DOHH2 (cell line): Measurements from ENCODE around the gene SLCO3A1.

ENCODE experiments used
- H3F3A ChIP-seq: fragments of 200-600 bp; sonication (generic), shearing (Covaris generic); 2 replicates; pipeline ENCODE4 v1.6.0; 2016; ENCODE audit warnings: antibody characterized with exemption, mild to moderate bottlenecking; ENCODE audit not compliant: control insufficient read depth, insufficient read depth
- H3K27ac ChIP-seq: fragments of 200-600 bp; sonication (generic); 2 replicates; pipeline ENCODE4 v1.5.1; 2014; ENCODE audit warnings: low read depth, mild to moderate bottlenecking, low read length, moderate library complexity
- H3K27me3 ChIP-seq: fragments of 200-600 bp; sonication (generic); 2 replicates; pipeline ENCODE4 v1.6.1; 2014; ENCODE audit warnings: mild to moderate bottlenecking, low read length, mixed read lengths; ENCODE audit not compliant: control insufficient read depth
- H3K36me3 ChIP-seq: fragments of 200-600 bp; sonication (generic); 2 replicates; pipeline ENCODE4 v1.6.1; 2014; ENCODE audit warnings: mild to moderate bottlenecking, low read length, moderate library complexity, mixed read lengths; ENCODE audit not compliant: control insufficient read depth
- H3K4me1 ChIP-seq: fragments of 200-600 bp; sonication (generic); 2 replicates; pipeline ENCODE4 v1.6.1; 2014; ENCODE audit warnings: mild to moderate bottlenecking, low read length, mixed read lengths; ENCODE audit not compliant: control insufficient read depth
- H3K4me2 ChIP-seq: fragments of 200-600 bp; sonication (generic); 2 replicates; pipeline ENCODE4 v1.6.0; 2014; ENCODE audit warnings: mild to moderate bottlenecking, low read length, moderate library complexity
- H3K4me3 ChIP-seq: fragments of 200-600 bp; sonication (generic); 2 replicates; pipeline ENCODE4 v1.5.1; 2014; ENCODE audit warnings: mild to moderate bottlenecking, low read length, mixed read lengths
- H3K79me2 ChIP-seq: fragments of 200-600 bp; sonication (generic); 2 replicates; pipeline ENCODE4 v1.6.1; 2014; ENCODE audit warnings: mild to moderate bottlenecking, low read length, mixed read lengths; ENCODE audit not compliant: control insufficient read depth
- H3K9me2 ChIP-seq: fragments of 200-600 bp; sonication (generic); replicated peaks from 2 replicates; pipeline ENCODE4 v1.6.1; 2014; ENCODE audit warnings: mild to moderate bottlenecking, low read length, mixed read lengths; ENCODE audit not compliant: control insufficient read depth
- H3K9me3 ChIP-seq: fragments of 200-600 bp; sonication (generic); 2 replicates; pipeline ENCODE4 v1.6.1; 2014; ENCODE audit warnings: antibody characterized with exemption, low read length, mixed read lengths; ENCODE audit not compliant: control insufficient read depth, insufficient read depth
- H4K20me1 ChIP-seq: fragments of 200-600 bp; sonication (generic); 2 replicates; pipeline ENCODE4 v1.6.0; 2014; ENCODE audit warnings: low read depth, mild to moderate bottlenecking, antibody characterized with exemption, low read length, moderate library complexity; ENCODE audit not compliant: control insufficient read depth, insufficient read depth
- CTCF ChIP-seq: fragments of 200-600 bp; sonication (generic); IDR thresholded peaks from one replicate; pipeline ENCODE4 v1.5.1; 2014; ENCODE audit warnings: antibody characterized with exemption, mild to moderate bottlenecking, low read depth, low read length; ENCODE audit not compliant: poor library complexity, severe bottlenecking
- EZH2phosphoT487 ChIP-seq: fragments of 200-600 bp; sonication (generic); IDR thresholded peaks from 2 replicates; pipeline ENCODE4 v1.6.1; 2017; ENCODE audit warnings: borderline replicate concordance, mild to moderate bottlenecking, antibody characterized with exemption, low read length, moderate library complexity, mixed read lengths

The SLCO3A1 gene

GRCh38 chr15:92098869-92099268 is 245.4 kb downstream of the SLCO3A1 start:
- Histone ChIP-seq H3K9me3 (no peaks in the 10 kb centered on the region), H3K4me1 (peaks cover 19% of the 10 kb centered on the region)

GRCh38 chr15:92100301-92100700 is 246.8 kb downstream of the SLCO3A1 start:
- no peak overlapping the region for H3K27ac ChIP-seq
- TF ChIP-seq EZH2phosphoT487 (no peak), CTCF (no peak)
- no peaks in the 10 kb centered on the region for H3F3A ChIP-seq

More at GRCh38 chr15:92098869-92099268, 245.4 kb downstream of the SLCO3A1 start:
- Histone ChIP-seq H3K9me2 (no peaks in the 10 kb centered on the region), H3F3A (no peaks in the 10 kb centered on the region), H3K4me3 (no peak overlapping the region), H3K36me3 (no peaks in the 10 kb centered on the region), H3K27me3 (no peaks in the 10 kb centered on the region), H3K4me2 (no peak overlapping the region), H3K79me2 (no peaks in the 10 kb centered on the region), H3K27ac (no peak overlapping the region), H4K20me1 (no peaks in the 10 kb centered on the region)
- no peak for TF ChIP-seq EZH2phosphoT487
- TF ChIP-seq CTCF = no peak

GRCh38 chr15:92100751-92101150 is 247.2 kb downstream of the SLCO3A1 start:
- no peaks in the 10 kb centered on the region for H3K9me3 ChIP-seq
- no peak overlapping the region for H3K4me3 ChIP-seq
- H3K9me2 ChIP-seq = no peaks in the 10 kb centered on the region
- TF ChIP-seq CTCF (no peak), EZH2phosphoT487 (no peak)
- H3K79me2 ChIP-seq = no peaks in the 10 kb centered on the region
- H4K20me1 ChIP-seq = no peaks in the 10 kb centered on the region
- no peaks in the 10 kb centered on the region for H3K27me3 ChIP-seq
- H3K4me1 ChIP-seq = peaks cover 13% of the 10 kb centered on the region
- H3K4me2 ChIP-seq = no peak overlapping the region
- no peak overlapping the region for H3K27ac ChIP-seq
- H3K36me3 ChIP-seq = no peaks in the 10 kb centered on the region
- no peaks in the 10 kb centered on the region for H3F3A ChIP-seq

More at GRCh38 chr15:92100301-92100700, 246.8 kb downstream of the SLCO3A1 start:
- H3K9me3 ChIP-seq = no peaks in the 10 kb centered on the region
- H3K9me2 ChIP-seq = no peaks in the 10 kb centered on the region
- no peaks in the 10 kb centered on the region for H4K20me1 ChIP-seq
- H3K79me2 ChIP-seq = no peaks in the 10 kb centered on the region
- no peaks in the 10 kb centered on the region for H3K27me3 ChIP-seq
- H3K4me3 ChIP-seq = no peak overlapping the region
- no peaks in the 10 kb centered on the region for H3K36me3 ChIP-seq
- peaks cover 17% of the 10 kb centered on the region for H3K4me1 ChIP-seq
- no peak overlapping the region for H3K4me2 ChIP-seq
